ENCODE measurements around the gene TRAPPC2.

- TF ChIP-seq CTCF (IDR thresholded peaks at IDR 0.05) (no peak), POLR2A (IDR thresholded peaks at IDR 0.05) (no peak)
Measured at GRCh38 chrX:13716455-13716854, 18.0 kb downstream of the TRAPPC2 start.
